ENCODE measurements around the gene SNTG2. TPM values are rescaled to one million over a fixed set of nuclear protein-coding genes. Genes with fewer than 3 reads are reported as not detected.

Gene SNTG2
- total and polyA plus RNA-seq, 10 of the 15 experiments (the other 5 are each of a cell fraction or from before 2014, with no cell fraction given), result not detected

DNA sequence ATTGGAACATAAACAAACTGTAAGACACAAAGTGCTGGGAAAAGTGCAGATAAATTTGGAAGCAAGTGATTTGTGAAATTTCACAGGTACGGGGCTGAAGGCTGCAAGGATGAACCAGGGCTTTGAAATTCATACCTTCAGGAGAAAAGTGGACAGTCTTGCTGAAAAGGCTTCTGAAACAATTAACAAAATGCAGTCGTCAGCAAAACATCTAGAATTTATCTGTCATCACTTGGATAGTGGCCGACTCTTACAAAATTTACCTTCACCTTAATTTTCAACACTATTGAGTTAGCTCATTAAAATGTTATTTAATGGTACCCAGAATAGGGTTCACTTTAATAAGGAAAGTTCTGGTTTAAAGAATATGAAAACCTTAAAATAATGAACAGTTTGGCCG is 138.3 kb downstream of the SNTG2 start:
- Histone ChIP-seq H3K9ac (ENCODE audit: control insufficient read depth, insufficient read depth, low read length) (no peak overlapping the region), H3K4me3 (no peak overlapping the region), H2AFZ (ENCODE audit: control insufficient read depth, low read depth, low read length) (no peak overlapping the region), H3K4me1 (ENCODE audit: control insufficient read depth, insufficient read depth, low read length) (no peaks in the 10 kb centered on the region), H3K79me2 (ENCODE audit: control insufficient read depth, insufficient read depth, low read length) (no peaks in the 10 kb centered on the region), H3K4me2 (ENCODE audit: control insufficient read depth, insufficient read depth) (no peak overlapping the region), H3K9me3 (replicated peaks; ENCODE audit: control insufficient read depth, insufficient read depth, low read length) (no peaks in the 10 kb centered on the region), H3K27ac (ENCODE audit: control insufficient read depth, insufficient read depth) (no peak overlapping the region), H4K20me1 (ENCODE audit: control insufficient read depth, insufficient read depth) (no peaks in the 10 kb centered on the region), H3K27me3 (replicated peaks in 1 of 2; ENCODE audit: control insufficient read depth in 2 of 2, insufficient read depth in 2 of 2, low read length in 1 of 2) (no peaks in the 10 kb centered on the region), H3K36me3 (ENCODE audit: control insufficient read depth in 2 of 2, insufficient read depth in 2 of 2, low read length in 1 of 2) (no peaks in the 10 kb centered on the region)
- ChIA-PET RAD21 (ENCODE audit: unreplicated experiment) (no interaction called here), SMC1A (ENCODE audit: uncharacterized antibody, unreplicated experiment) (no interaction called here), POLR2A (no interaction called here), CTCF (interaction anchor here (1.1 kb wide), 1 partner anchor 51 kb away, joined by 3 read pairs; no protein-coding TSS in a partner anchor)
- BruUV-seq (replicated peaks), result no TSS peak
- no peak for ATAC-seq
- no peak for FAIRE-seq
- in situ Hi-C loops (cut with MboI) (no loop called here), intact Hi-C loops (cut with micrococcal nuclease; ENCODE audit: unreplicated experiment) (no loop called here)
- TF ChIP-seq, protein P1, sequence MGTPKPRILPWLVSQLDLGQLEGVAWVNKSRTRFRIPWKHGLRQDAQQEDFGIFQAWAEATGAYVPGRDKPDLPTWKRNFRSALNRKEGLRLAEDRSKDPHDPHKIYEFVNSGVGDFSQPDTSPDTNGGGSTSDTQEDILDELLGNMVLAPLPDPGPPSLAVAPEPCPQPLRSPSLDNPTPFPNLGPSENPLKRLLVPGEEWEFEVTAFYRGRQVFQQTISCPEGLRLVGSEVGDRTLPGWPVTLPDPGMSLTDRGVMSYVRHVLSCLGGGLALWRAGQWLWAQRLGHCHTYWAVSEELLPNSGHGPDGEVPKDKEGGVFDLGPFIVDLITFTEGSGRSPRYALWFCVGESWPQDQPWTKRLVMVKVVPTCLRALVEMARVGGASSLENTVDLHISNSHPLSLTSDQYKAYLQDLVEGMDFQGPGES (IDR thresholded peaks at IDR 0.05), result no peak
- TF ChIP-seq BCL11A (IDR thresholded peaks at IDR 0.05; ENCODE audit: low read depth, low read length), result no peak
- TF ChIP-seq ZNF24 (IDR thresholded peaks at IDR 0.05), result no peak
- no peak for TF ChIP-seq JUND (IDR thresholded peaks at IDR 0.05; ENCODE audit: low read depth, low read length)
- TF ChIP-seq, protein P2, sequence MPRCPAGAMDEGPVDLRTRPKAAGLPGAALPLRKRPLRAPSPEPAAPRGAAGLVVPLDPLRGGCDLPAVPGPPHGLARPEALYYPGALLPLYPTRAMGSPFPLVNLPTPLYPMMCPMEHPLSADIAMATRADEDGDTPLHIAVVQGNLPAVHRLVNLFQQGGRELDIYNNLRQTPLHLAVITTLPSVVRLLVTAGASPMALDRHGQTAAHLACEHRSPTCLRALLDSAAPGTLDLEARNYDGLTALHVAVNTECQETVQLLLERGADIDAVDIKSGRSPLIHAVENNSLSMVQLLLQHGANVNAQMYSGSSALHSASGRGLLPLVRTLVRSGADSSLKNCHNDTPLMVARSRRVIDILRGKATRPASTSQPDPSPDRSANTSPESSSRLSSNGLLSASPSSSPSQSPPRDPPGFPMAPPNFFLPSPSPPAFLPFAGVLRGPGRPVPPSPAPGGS (IDR thresholded peaks at IDR 0.05; ENCODE audit: borderline replicate concordance, insufficient read depth, low read depth, low read length, poor library complexity, severe bottlenecking), result no peak
- TF ChIP-seq, protein P3, sequence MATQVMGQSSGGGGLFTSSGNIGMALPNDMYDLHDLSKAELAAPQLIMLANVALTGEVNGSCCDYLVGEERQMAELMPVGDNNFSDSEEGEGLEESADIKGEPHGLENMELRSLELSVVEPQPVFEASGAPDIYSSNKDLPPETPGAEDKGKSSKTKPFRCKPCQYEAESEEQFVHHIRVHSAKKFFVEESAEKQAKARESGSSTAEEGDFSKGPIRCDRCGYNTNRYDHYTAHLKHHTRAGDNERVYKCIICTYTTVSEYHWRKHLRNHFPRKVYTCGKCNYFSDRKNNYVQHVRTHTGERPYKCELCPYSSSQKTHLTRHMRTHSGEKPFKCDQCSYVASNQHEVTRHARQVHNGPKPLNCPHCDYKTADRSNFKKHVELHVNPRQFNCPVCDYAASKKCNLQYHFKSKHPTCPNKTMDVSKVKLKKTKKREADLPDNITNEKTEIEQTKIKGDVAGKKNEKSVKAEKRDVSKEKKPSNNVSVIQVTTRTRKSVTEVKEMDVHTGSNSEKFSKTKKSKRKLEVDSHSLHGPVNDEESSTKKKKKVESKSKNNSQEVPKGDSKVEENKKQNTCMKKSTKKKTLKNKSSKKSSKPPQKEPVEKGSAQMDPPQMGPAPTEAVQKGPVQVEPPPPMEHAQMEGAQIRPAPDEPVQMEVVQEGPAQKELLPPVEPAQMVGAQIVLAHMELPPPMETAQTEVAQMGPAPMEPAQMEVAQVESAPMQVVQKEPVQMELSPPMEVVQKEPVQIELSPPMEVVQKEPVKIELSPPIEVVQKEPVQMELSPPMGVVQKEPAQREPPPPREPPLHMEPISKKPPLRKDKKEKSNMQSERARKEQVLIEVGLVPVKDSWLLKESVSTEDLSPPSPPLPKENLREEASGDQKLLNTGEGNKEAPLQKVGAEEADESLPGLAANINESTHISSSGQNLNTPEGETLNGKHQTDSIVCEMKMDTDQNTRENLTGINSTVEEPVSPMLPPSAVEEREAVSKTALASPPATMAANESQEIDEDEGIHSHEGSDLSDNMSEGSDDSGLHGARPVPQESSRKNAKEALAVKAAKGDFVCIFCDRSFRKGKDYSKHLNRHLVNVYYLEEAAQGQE (IDR thresholded peaks at IDR 0.05; ENCODE audit: low read depth, low read length), result no peak
- TF ChIP-seq MEF2B (IDR thresholded peaks at IDR 0.05; ENCODE audit: partially characterized antibody, poor library complexity, severe bottlenecking), result no peak
- no peak for TF ChIP-seq HDAC2 (IDR thresholded peaks at IDR 0.05)
- TF ChIP-seq CREB1 (IDR thresholded peaks at IDR 0.05; ENCODE audit: low read depth), result no peak
- no peak for TF ChIP-seq HCFC1 (IDR thresholded peaks at IDR 0.05; ENCODE audit: low read length)
- TF ChIP-seq, protein P4, sequence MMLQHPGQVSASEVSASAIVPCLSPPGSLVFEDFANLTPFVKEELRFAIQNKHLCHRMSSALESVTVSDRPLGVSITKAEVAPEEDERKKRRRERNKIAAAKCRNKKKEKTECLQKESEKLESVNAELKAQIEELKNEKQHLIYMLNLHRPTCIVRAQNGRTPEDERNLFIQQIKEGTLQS (IDR thresholded peaks at IDR 0.05; ENCODE audit: borderline replicate concordance, extremely low read depth, low read depth, low read length), result no peak
- TF ChIP-seq SPI1 (IDR thresholded peaks at IDR 0.05; ENCODE audit: borderline replicate concordance, insufficient read depth, low read depth, low read length), result no peak
- no peak for TF ChIP-seq EED (IDR thresholded peaks at IDR 0.05; ENCODE audit: low read depth)
- no peak for TF ChIP-seq CHD1 (IDR thresholded peaks at IDR 0.05; ENCODE audit: low read depth, low read length)
- no peak for TF ChIP-seq CBX3 (IDR thresholded peaks at IDR 0.05; ENCODE audit: borderline replicate concordance, low read depth)
- no peak for TF ChIP-seq SREBF1 (IDR thresholded peaks at IDR 0.05; ENCODE audit: low read length)
- TF ChIP-seq, protein P5, sequence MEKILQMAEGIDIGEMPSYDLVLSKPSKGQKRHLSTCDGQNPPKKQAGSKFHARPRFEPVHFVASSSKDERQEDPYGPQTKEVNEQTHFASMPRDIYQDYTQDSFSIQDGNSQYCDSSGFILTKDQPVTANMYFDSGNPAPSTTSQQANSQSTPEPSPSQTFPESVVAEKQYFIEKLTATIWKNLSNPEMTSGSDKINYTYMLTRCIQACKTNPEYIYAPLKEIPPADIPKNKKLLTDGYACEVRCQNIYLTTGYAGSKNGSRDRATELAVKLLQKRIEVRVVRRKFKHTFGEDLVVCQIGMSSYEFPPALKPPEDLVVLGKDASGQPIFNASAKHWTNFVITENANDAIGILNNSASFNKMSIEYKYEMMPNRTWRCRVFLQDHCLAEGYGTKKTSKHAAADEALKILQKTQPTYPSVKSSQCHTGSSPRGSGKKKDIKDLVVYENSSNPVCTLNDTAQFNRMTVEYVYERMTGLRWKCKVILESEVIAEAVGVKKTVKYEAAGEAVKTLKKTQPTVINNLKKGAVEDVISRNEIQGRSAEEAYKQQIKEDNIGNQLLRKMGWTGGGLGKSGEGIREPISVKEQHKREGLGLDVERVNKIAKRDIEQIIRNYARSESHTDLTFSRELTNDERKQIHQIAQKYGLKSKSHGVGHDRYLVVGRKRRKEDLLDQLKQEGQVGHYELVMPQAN (conservative IDR thresholded peaks at IDR 0.05), result no peak
- TF ChIP-seq RCOR1 (conservative IDR thresholded peaks at IDR 0.05; ENCODE audit: low read depth, low read length), result no peak
- 30% methylated on average over 4 of the region's 4 CpGs for WGBS (ENCODE audit: insufficient coverage, insufficient replicate concordance, low lambda C conversion rate, missing lambda C conversion rate)
- DNase-seq (ENCODE audit: low read depth, low spot score), result no peak
